Caki2 (cell line): ENCODE results near the gene LRRC8B. TPM values are rescaled to one million over a fixed set of nuclear protein-coding genes. Genes with fewer than 3 reads are reported as not detected.
"Not testable (repeated sequence)": the region's sequence is repeated elsewhere in the genome, so short reads cannot be mapped to it uniquely, and the experiment has no call there.

ENCODE experiments used
- DNase-seq: peaks from one replicate; pipeline ENCODE4 v3.0.0-alpha.2; 2015; ENCODE audit warnings: low read depth
- in situ Hi-C: cut with HindIII; loops from 2 replicates; pipeline ENCODE4 v1.10.0; 2016; ENCODE audit warnings: low sequenced_read_pairs, low pct_unique_long_range_greater_than_20kb, mixed read lengths
- total RNA-seq: library from RNA; depleted of rRNA; stranded (reverse); fragments of >200 nt; shearing (Covaris generic); gene quantifications from 2 replicates; pipeline ENCODE4 v1.2.3, GENCODE V29; 2014; ENCODE audit warnings: low replicate concordance

The LRRC8B gene
- total RNA-seq, 1 experiment from 2014 or later, result 15.9 TPM

- no peak for DNase-seq
- in situ Hi-C loops, result no loop called here
Measured at GRCh38 chr1:89615676-89616598, 91.3 kb downstream of the LRRC8B start.

GRCh38 chr1:89616844-89617627 lies 92.4 kb downstream of the LRRC8B start:
- DNase-seq, result no peak
- in situ Hi-C loops, result no loop called here

GRCh38 chr1:89620664-89621063 lies 96.0 kb downstream of the LRRC8B start:
- no peak for DNase-seq
- in situ Hi-C loops, result no loop called here

- in situ Hi-C loops, result no loop called here
- no peak for DNase-seq
Measured at GRCh38 chr1:89622895-89623294, 98.3 kb downstream of the LRRC8B start.

GRCh38 chr1:89624314-89624713 lies 99.7 kb downstream of the LRRC8B start:
- DNase-seq, result no peak
- in situ Hi-C loops, result no loop called here

GRCh38 chr1:89624715-89625323 lies 100.2 kb downstream of the LRRC8B start:
- DNase-seq, result no peak
- in situ Hi-C loops, result no loop called here

GRCh38 chr1:89627596-89627962 lies 103.0 kb downstream of the LRRC8B start:
- in situ Hi-C loops, result no loop called here
- DNase-seq, result no peak

GRCh38 chr1:89629146-89629545 lies 104.5 kb downstream of the LRRC8B start:
- no peak for DNase-seq
- in situ Hi-C loops, result no loop called here

- in situ Hi-C loops, DNase-seq: not testable (repeated sequence)
Measured at GRCh38 chr1:89629600-89629999, 105.0 kb downstream of the LRRC8B start.

- in situ Hi-C loops, result no loop called here
- no peak for DNase-seq
Measured at GRCh38 chr1:89630048-89630447, 105.4 kb downstream of the LRRC8B start.

- in situ Hi-C loops, result no loop called here
- DNase-seq, result no peak
Measured at GRCh38 chr1:89631816-89632656, 107.4 kb downstream of the LRRC8B start.

- DNase-seq, result peak; percentile 68
- in situ Hi-C loops, result no loop called here
Measured at GRCh38 chr1:89632657-89633247, 108.1 kb downstream of the LRRC8B start, which contains the start of gene LRRC8C. LRRC8C (plus strand) TSS chr1:89633120; CDS start chr1:89686474, 53,354 bp downstream.

- DNase-seq, result peak; percentile 69
- in situ Hi-C loops, result no loop called here
Measured at GRCh38 chr1:89633248-89633799, 108.7 kb downstream of the LRRC8B start.

GRCh38 chr1:89633800-89634625 lies 109.4 kb downstream of the LRRC8B start:
- DNase-seq, result peak; percentile 31
- in situ Hi-C loops, result no loop called here

- peak; percentile 30 for DNase-seq
Measured at GRCh38 chr1:89635825-89636815, 111.5 kb downstream of the LRRC8B start.

More at GRCh38 chr1:89635825-89636815, 111.5 kb downstream of the LRRC8B start:
- in situ Hi-C loops, result no loop called here
